Ascending aorta (tissue), 2 donors: ENCODE results near the gene VDR. TPM values are rescaled to one million over a fixed set of nuclear protein-coding genes. Genes with fewer than 3 reads are reported as not detected.

ENCODE experiments used
- DNase-seq, 2 donors: peaks; one replicate each; pipeline ENCODE4 v3.0.0-alpha.2; 2019; ENCODE audit warnings: low spot score in 2 of 2
- H3K27ac ChIP-seq, 2 donors: fragments of 200-600 bp; sonication (generic); one replicate each; pipeline ENCODE4 v1.5.1; 2016 to 2017; ENCODE audit warnings: mild to moderate bottlenecking in 1 of 2
- H3K27me3 ChIP-seq: fragments of 200-600 bp; sonication (generic); one replicate; pipeline ENCODE4 v1.5.1; 2017
- H3K36me3 ChIP-seq, 2 donors: fragments of 200-600 bp; sonication (generic); one replicate each; pipeline ENCODE4 v1.5.1; 2016
- H3K4me1 ChIP-seq, 2 donors: fragments of 200-600 bp; sonication (generic); one replicate each; pipeline ENCODE4 v1.5.1; 2016 to 2017; ENCODE audit warnings: mild to moderate bottlenecking in 1 of 2
- H3K4me3 ChIP-seq, 2 donors: fragments of 200-600 bp; sonication (generic); one replicate each; pipeline ENCODE4 v1.5.1; 2016 to 2017; ENCODE audit warnings: mild to moderate bottlenecking in 1 of 2
- H3K9me3 ChIP-seq, 2 donors: fragments of 200-600 bp; sonication (generic); one replicate each; pipeline ENCODE4 v1.5.1; 2016
- CTCF ChIP-seq, 3 experiments: fragments of 200-600 bp in 2 of 3; fragments of 450-650 bp in 1 of 3; sonication (generic) in 2 of 3; IDR thresholded peaks; one replicate each; pipeline ENCODE4 v1.5.1; 2016 to 2019; ENCODE audit warnings: antibody characterized with exemption in 3 of 3, mild to moderate bottlenecking in 1 of 3, moderate library complexity in 1 of 3
- intact Hi-C: fragments of 100-400 bp; cut with DNase I; formaldehyde crosslinking; loops from one replicate; pipeline ENCODE4 v1.15.1; 2023
- total RNA-seq: library from RNA; depleted of rRNA; stranded (reverse); fragments of >200 nt; gene quantifications from one replicate; pipeline ENCODE4 v1.1.0, GENCODE V29; 2016

The VDR gene
- total RNA-seq, 1 donor from 2014 or later, result 13.1 TPM

- peak in 1 of 2 donors; percentile 73 for DNase-seq
- Histone ChIP-seq H3K36me3 (no peaks in the 10 kb centered on the region), H3K27ac (peak overlapping the region; percentile 4 to 60), H3K4me3 (peak overlapping the region; percentile 61 to 78), H3K9me3 (no peaks in the 10 kb centered on the region), H3K4me1 (peaks cover 0 to 21% of the 10 kb centered on the region in 2 donors), H3K27me3 (no peaks in the 10 kb centered on the region)
- intact Hi-C loops, result loop anchor here (5.0 to 10.0 kb wide), 3 partner anchors 196 to 814 kb away; partner anchors contain the start of genes CCNT1, RPAP3 and SENP1
- no peak for TF ChIP-seq CTCF (IDR thresholded peaks at IDR 0.05)
Measured at GRCh38 chr12:47903151-47903611, 1.6 kb downstream of the VDR start.

GRCh38 chr12:47902131-47902639, 2.6 kb downstream of the VDR start:
- peaks cover 0 to 21% of the 10 kb centered on the region in 2 donors for H3K4me1 ChIP-seq
- no peak for TF ChIP-seq CTCF (IDR thresholded peaks at IDR 0.05)

GRCh38 chr12:47901718-47902093, 3.1 kb downstream of the VDR start:
- no peak for TF ChIP-seq CTCF (IDR thresholded peaks at IDR 0.05)
- Histone ChIP-seq H3K4me1 (peaks cover 0 to 21% of the 10 kb centered on the region in 2 donors), H3K27ac (no peak overlapping the region), H3K27me3 (no peaks in the 10 kb centered on the region), H3K4me3 (no peak overlapping the region), H3K9me3 (no peaks in the 10 kb centered on the region), H3K36me3 (no peaks in the 10 kb centered on the region)
- no peak for DNase-seq
- intact Hi-C loops, result loop anchor here (5.0 to 10.0 kb wide), 3 partner anchors 194 to 816 kb away; partner anchors contain the start of genes CCNT1, RPAP3 and SENP1

More at GRCh38 chr12:47902131-47902639, 2.6 kb downstream of the VDR start:
- H3K4me3 ChIP-seq, result no peak overlapping the region
- H3K36me3 ChIP-seq, result no peaks in the 10 kb centered on the region
- no peak overlapping the region for H3K27ac ChIP-seq
- intact Hi-C loops, result loop anchor here (5.0 to 10.0 kb wide), 3 partner anchors 195 to 815 kb away; partner anchors contain the start of genes CCNT1, RPAP3 and SENP1
- DNase-seq, result no peak
- H3K27me3 ChIP-seq, result no peaks in the 10 kb centered on the region
- no peaks in the 10 kb centered on the region for H3K9me3 ChIP-seq

- H3K27me3 ChIP-seq, result no peaks in the 10 kb centered on the region
- no peak for TF ChIP-seq CTCF (IDR thresholded peaks at IDR 0.05)
- no peak overlapping the region for H3K4me3 ChIP-seq
- no peak overlapping the region for H3K27ac ChIP-seq
- intact Hi-C loops, result loop anchor here (5.0 to 10.0 kb wide), 3 partner anchors 194 to 816 kb away; partner anchors contain the start of genes CCNT1, RPAP3 and SENP1
- H3K36me3 ChIP-seq, result no peaks in the 10 kb centered on the region
- no peak for DNase-seq
- H3K4me1 ChIP-seq, result peaks cover 0 to 21% of the 10 kb centered on the region in 2 donors
- H3K9me3 ChIP-seq, result no peaks in the 10 kb centered on the region
Measured at GRCh38 chr12:47901063-47901717, 3.6 kb downstream of the VDR start.

- Histone ChIP-seq H3K4me1 (peaks cover 0 to 20% of the 10 kb centered on the region in 2 donors), H3K36me3 (no peaks in the 10 kb centered on the region), H3K27ac (no peak overlapping the region), H3K4me3 (no peak overlapping the region), H3K9me3 (no peaks in the 10 kb centered on the region), H3K27me3 (no peaks in the 10 kb centered on the region)
- DNase-seq, result no peak
- intact Hi-C loops, result loop anchor here (5.0 to 10.0 kb wide), 3 partner anchors 193 to 817 kb away; partner anchors contain the start of genes CCNT1, RPAP3 and SENP1
- no peak for TF ChIP-seq CTCF (IDR thresholded peaks at IDR 0.05)
Measured at GRCh38 chr12:47900131-47901062, 4.4 kb downstream of the VDR start.
